Fibroblast of lung (primary cell): ENCODE data around the gene STXBP6. TPM values are rescaled to one million over a fixed set of nuclear protein-coding genes. Genes with fewer than 3 reads are reported as not detected.
"Not testable (repeated sequence)": the region's sequence is repeated elsewhere in the genome, so short reads cannot be mapped to it uniquely, and the experiment has no call there.

ENCODE experiments used
- DNase-seq, 2 donors: peaks; one replicate each; pipeline versions ENCODE4 v3.0.0 to v3.0.0-alpha.2; 2010; ENCODE audit warnings: low read depth in 2 of 2
- H2AFZ ChIP-seq: 2 replicates; pipeline ENCODE4 v1.5.1; 2012; ENCODE audit warnings: low read length, control low read depth, inconsistent platforms
- H3K27ac ChIP-seq: 2 replicates; pipeline ENCODE4 v1.5.1; 2011; ENCODE audit warnings: low read length, control low read depth; ENCODE audit not compliant: insufficient read depth
- H3K27me3 ChIP-seq: 2 replicates; pipeline ENCODE4 v1.5.1; 2011; ENCODE audit warnings: mild to moderate bottlenecking, low read length; ENCODE audit not compliant: control insufficient read depth, insufficient read depth
- H3K36me3 ChIP-seq: 2 replicates; pipeline ENCODE4 v1.5.1; 2011; ENCODE audit warnings: low read length; ENCODE audit not compliant: control insufficient read depth, insufficient read depth
- H3K4me1 ChIP-seq: 2 replicates; pipeline ENCODE4 v1.5.1; 2011; ENCODE audit warnings: low read length; ENCODE audit not compliant: control insufficient read depth, insufficient read depth; ENCODE audit errors: extremely low read depth
- H3K4me2 ChIP-seq: 2 replicates; pipeline ENCODE4 v1.5.1; 2011; ENCODE audit warnings: low read length, control low read depth; ENCODE audit not compliant: insufficient read depth; ENCODE audit errors: extremely low read depth
- H3K4me3 ChIP-seq, 4 experiments: fragments of 200-600 bp in 1 of 4; sonication (generic) in 1 of 4; replicated peaks in 1 of 4; 2 replicates each; pipeline ENCODE4 v1.5.1; 2011 to 2016; ENCODE audit warnings: low read length in 4 of 4, low read depth in 3 of 4, mild to moderate bottlenecking in 3 of 4, control low read depth in 2 of 4, inconsistent platforms in 1 of 4, mixed read lengths in 1 of 4; ENCODE audit not compliant: insufficient read depth in 1 of 4; ENCODE audit errors: control extremely low read depth in 1 of 4
- H3K79me2 ChIP-seq: 2 replicates; pipeline ENCODE4 v1.5.1; 2012; ENCODE audit warnings: mild to moderate bottlenecking, low read length, inconsistent platforms; ENCODE audit not compliant: control insufficient read depth, insufficient read depth
- H3K9ac ChIP-seq: 2 replicates; pipeline ENCODE4 v1.5.1; 2011; ENCODE audit warnings: mild to moderate bottlenecking, low read length, control low read depth; ENCODE audit not compliant: insufficient read depth
- H3K9me3 ChIP-seq: 2 replicates; pipeline ENCODE4 v1.5.1; 2012; ENCODE audit warnings: low read depth, low read length; ENCODE audit not compliant: control insufficient read depth, insufficient read depth
- H4K20me1 ChIP-seq: 2 replicates; pipeline ENCODE4 v1.5.1; 2011; ENCODE audit warnings: low read length; ENCODE audit not compliant: control insufficient read depth, insufficient read depth; ENCODE audit errors: extremely low read depth
- CTCF ChIP-seq, 2 donors: IDR thresholded peaks in 1 of 2; conservative IDR thresholded peaks in 1 of 2; 1 replicate in 1 of 2; 2 replicates in 1 of 2; pipeline ENCODE4 v1.5.1; 2011 to 2012; ENCODE audit warnings: low read length in 2 of 2, control low read depth in 1 of 2, inconsistent platforms in 1 of 2, low read depth in 1 of 2, mild to moderate bottlenecking in 1 of 2
- EZH2 ChIP-seq: IDR thresholded peaks from 2 replicates; pipeline ENCODE4 v1.5.1; 2012; ENCODE audit warnings: low read length, control low read depth, mild to moderate bottlenecking; ENCODE audit errors: missing control alignments
- polyA plus RNA-seq, 2 donors: library from polyadenylated mRNA; depleted of rRNA in 1 of 2; stranded (reverse) in 1 of 2; unstranded in 1 of 2; fragments of >200 nt; gene quantifications; 2 replicates each; pipeline ENCODE4 v1.2.1, GENCODE V29; 2011 to 2012; ENCODE audit warnings: missing spikeins in 1 of 2
- total RNA-seq: library from RNA; depleted of rRNA; stranded (reverse); fragments of >200 nt; gene quantifications from 2 replicates; pipeline ENCODE4 v1.2.1, GENCODE V29; 2014

The STXBP6 gene
- total and polyA plus RNA-seq, 2 donors (not counting 1 experiment from before 2014, with no cell fraction given): 4.5 to 17.8 TPM

DNA sequence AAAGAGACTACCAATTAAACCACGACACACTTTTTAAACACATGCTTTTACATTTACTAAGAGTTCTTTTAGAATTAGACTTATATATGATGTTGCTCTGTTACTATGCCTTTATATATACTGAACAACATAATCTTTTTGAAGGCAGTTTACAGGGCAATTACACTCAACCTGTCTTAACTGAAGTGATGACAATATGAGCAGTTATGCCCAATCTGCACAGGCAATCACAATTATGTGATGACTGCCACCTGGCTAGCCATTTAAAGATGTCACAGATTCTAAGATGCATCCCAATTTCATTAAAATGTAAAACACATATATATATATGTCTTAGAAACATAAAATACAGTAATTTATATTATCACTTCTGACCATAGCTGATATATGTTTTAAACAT, 112.6 kb downstream of the STXBP6 start:
- Histone ChIP-seq H3K4me3 (no peak overlapping the region), H3K79me2 (no peaks in the 10 kb centered on the region), H3K36me3 (no peaks in the 10 kb centered on the region), H3K9ac (no peak overlapping the region), H4K20me1 (no peaks in the 10 kb centered on the region), H3K27ac (no peak overlapping the region), H3K27me3 (no peaks in the 10 kb centered on the region), H3K4me2 (no peak overlapping the region), H3K4me1 (no peaks in the 10 kb centered on the region), H2AFZ (no peak overlapping the region), H3K9me3 (no peaks in the 10 kb centered on the region)
- DNase-seq: no peak
- TF ChIP-seq EZH2 (no peak), CTCF (conservative IDR thresholded peaks at IDR 0.05 in 1 of 2, IDR thresholded peaks at IDR 0.05 in 1 of 2; ENCODE audit: low read depth in 1 of 2, low read length in 2 of 2) (no peak)

GRCh38 chr14:24936773-24937172, 113.2 kb downstream of the STXBP6 start:
- H3K27ac ChIP-seq, H2AFZ ChIP-seq, H3K4me2 ChIP-seq, H4K20me1 ChIP-seq, H3K79me2 ChIP-seq, H3K36me3 ChIP-seq, H3K27me3 ChIP-seq, H3K4me3 ChIP-seq, H3K9ac ChIP-seq, DNase-seq, H3K4me1 ChIP-seq, H3K9me3 ChIP-seq: not testable (repeated sequence)

DNA sequence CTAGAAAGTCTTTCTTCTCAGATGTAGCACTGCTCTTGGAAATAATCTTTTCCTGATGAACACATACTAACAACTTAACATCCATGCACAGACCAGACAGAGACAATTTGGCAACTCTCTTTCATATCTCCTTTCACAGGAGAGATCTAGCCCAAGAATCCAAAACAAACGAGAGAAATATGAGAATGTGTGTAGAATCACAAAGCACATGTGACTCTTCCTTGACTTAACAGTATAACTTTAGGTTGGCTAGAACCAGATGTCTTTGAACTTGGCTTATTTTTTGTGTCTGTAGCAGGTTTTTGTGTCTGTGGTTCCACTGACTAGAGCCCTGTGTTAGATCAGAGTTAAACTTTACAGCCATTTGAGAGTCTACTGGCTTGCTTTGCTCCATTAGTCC, 114.2 kb downstream of the STXBP6 start:
- Histone ChIP-seq H3K27me3 (no peaks in the 10 kb centered on the region), H3K9me3 (no peaks in the 10 kb centered on the region), H3K27ac (no peak overlapping the region), H3K79me2 (no peaks in the 10 kb centered on the region), H3K4me3 (no peak overlapping the region), H3K4me2 (no peak overlapping the region), H2AFZ (no peak overlapping the region), H4K20me1 (no peaks in the 10 kb centered on the region), H3K9ac (no peak overlapping the region), H3K4me1 (no peaks in the 10 kb centered on the region), H3K36me3 (no peaks in the 10 kb centered on the region)
- DNase-seq: peak in 1 of 2 donors; percentile 14
- TF ChIP-seq EZH2 (no peak), CTCF (conservative IDR thresholded peaks at IDR 0.05 in 1 of 2, IDR thresholded peaks at IDR 0.05 in 1 of 2; ENCODE audit: low read depth in 1 of 2, low read length in 2 of 2) (no peak)
